ENCODE measurements around the gene SNCAIP.

DNA sequence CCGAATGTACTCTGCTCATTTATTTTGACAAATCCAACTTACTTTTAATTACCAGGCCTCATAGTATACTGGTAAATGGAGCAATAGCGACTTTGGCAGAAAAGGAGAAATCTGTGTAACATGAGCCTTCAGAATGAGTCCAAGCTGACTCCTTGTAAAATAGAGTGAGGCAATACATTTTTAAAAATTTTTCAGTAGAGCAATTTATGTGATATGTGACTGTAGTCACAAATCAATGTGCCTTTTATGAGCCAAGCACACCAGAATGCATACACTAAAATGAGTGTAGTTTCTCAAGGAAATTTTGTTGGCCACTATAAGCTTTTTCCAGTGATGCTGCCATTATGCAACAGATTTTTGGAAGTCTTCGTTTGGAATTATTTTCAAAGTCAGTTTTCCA, 73.8 kb downstream of the SNCAIP start:
- TF ChIP-seq, protein P1, sequence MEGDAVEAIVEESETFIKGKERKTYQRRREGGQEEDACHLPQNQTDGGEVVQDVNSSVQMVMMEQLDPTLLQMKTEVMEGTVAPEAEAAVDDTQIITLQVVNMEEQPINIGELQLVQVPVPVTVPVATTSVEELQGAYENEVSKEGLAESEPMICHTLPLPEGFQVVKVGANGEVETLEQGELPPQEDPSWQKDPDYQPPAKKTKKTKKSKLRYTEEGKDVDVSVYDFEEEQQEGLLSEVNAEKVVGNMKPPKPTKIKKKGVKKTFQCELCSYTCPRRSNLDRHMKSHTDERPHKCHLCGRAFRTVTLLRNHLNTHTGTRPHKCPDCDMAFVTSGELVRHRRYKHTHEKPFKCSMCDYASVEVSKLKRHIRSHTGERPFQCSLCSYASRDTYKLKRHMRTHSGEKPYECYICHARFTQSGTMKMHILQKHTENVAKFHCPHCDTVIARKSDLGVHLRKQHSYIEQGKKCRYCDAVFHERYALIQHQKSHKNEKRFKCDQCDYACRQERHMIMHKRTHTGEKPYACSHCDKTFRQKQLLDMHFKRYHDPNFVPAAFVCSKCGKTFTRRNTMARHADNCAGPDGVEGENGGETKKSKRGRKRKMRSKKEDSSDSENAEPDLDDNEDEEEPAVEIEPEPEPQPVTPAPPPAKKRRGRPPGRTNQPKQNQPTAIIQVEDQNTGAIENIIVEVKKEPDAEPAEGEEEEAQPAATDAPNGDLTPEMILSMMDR (IDR thresholded peaks at IDR 0.05): no peak
- no peak for TF ChIP-seq POLR2A (IDR thresholded peaks at IDR 0.05)

All from lower leg skin (tissue), 3 donors.